ENCODE results near the gene PSG7. TPM values are rescaled to one million over a fixed set of nuclear protein-coding genes. Genes with fewer than 3 reads are reported as not detected.
"Not testable (repeated sequence)": the region's sequence is repeated elsewhere in the genome, so short reads cannot be mapped to it uniquely, and the experiment has no call there.

PSG7 gene
- total and polyA plus RNA-seq, 4 donors, result not detected

GRCh38 chr19:42919757-42920079, 17.3 kb downstream of the PSG7 start:
- Histone ChIP-seq H3K9me3 (ENCODE audit: control insufficient read depth in 4 of 4, insufficient read depth in 3 of 4, low read length in 3 of 4) (peaks cover 0 to 3% (median 0%) of the 10 kb centered on the region in 4 donors), H3K9ac (ENCODE audit: insufficient read depth in 1 of 2, low read length in 2 of 2) (no peak overlapping the region), H3K4me3 (no peak overlapping the region), H3K27me3 (ENCODE audit: control insufficient read depth in 3 of 3, insufficient read depth in 3 of 3, low read length in 2 of 3) (no peaks in the 10 kb centered on the region), H3K27ac (ENCODE audit: low read depth in 1 of 2, low read length in 1 of 2) (no peak overlapping the region), H3K4me1 (ENCODE audit: control insufficient read depth in 5 of 5, insufficient read depth in 5 of 5, low read length in 5 of 5) (no peaks in the 10 kb centered on the region), H3K36me3 (ENCODE audit: control insufficient read depth in 4 of 4, insufficient read depth in 4 of 4, low read length in 4 of 4) (no peaks in the 10 kb centered on the region)
- ATAC-seq (ENCODE audit: insufficient read depth, low FRiP score) (no peak), DNase-seq (no peak)
- TF ChIP-seq, protein P1, sequence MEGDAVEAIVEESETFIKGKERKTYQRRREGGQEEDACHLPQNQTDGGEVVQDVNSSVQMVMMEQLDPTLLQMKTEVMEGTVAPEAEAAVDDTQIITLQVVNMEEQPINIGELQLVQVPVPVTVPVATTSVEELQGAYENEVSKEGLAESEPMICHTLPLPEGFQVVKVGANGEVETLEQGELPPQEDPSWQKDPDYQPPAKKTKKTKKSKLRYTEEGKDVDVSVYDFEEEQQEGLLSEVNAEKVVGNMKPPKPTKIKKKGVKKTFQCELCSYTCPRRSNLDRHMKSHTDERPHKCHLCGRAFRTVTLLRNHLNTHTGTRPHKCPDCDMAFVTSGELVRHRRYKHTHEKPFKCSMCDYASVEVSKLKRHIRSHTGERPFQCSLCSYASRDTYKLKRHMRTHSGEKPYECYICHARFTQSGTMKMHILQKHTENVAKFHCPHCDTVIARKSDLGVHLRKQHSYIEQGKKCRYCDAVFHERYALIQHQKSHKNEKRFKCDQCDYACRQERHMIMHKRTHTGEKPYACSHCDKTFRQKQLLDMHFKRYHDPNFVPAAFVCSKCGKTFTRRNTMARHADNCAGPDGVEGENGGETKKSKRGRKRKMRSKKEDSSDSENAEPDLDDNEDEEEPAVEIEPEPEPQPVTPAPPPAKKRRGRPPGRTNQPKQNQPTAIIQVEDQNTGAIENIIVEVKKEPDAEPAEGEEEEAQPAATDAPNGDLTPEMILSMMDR (IDR thresholded peaks at IDR 0.05; ENCODE audit: control extremely low read depth, extremely low read depth), result no peak
- 18 to 27% methylated on average over 3 of the region's 3 CpGs for WGBS, 2 donors

DNA sequence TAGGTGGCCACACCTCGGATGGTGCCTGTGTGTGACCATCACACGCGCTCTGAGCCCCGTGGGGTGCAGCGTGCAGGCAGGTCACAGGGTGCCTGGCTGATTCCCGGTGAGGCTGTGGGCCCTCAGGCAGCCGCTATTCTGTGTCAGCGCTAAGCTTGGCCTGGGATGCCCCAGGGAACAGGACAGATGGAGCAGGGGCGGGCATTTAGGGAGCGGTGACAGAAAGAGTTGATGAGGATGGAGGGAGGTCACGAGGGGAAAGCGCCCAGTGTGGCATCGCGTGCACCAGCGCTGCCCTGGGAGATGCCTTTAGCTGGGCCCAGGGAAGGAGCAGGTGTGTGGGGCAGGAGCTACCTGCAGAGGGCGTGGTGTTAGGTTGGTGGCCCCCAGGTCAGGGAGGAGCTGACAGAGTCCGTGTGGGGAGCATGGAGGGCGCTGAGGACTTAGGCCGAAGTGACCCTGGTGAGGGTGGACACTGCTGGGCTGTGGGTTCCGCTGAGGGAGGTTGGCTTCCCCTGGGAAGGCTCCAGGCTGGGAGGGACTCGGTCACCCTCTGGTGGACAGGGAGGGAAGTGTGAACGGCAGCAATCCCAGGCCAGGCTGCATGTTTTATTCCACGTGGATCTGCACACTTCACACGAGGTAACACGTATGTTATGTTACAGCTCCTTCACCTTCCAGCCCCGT, 17.8 kb downstream of the PSG7 start:
- not testable (repeated sequence) for DNase-seq; H3K27ac ChIP-seq (ENCODE audit: low read depth in 1 of 2, low read length in 1 of 2)
- 73 to 74% methylated on average over 26 of the region's 26 CpGs for WGBS, 2 donors

DNA sequence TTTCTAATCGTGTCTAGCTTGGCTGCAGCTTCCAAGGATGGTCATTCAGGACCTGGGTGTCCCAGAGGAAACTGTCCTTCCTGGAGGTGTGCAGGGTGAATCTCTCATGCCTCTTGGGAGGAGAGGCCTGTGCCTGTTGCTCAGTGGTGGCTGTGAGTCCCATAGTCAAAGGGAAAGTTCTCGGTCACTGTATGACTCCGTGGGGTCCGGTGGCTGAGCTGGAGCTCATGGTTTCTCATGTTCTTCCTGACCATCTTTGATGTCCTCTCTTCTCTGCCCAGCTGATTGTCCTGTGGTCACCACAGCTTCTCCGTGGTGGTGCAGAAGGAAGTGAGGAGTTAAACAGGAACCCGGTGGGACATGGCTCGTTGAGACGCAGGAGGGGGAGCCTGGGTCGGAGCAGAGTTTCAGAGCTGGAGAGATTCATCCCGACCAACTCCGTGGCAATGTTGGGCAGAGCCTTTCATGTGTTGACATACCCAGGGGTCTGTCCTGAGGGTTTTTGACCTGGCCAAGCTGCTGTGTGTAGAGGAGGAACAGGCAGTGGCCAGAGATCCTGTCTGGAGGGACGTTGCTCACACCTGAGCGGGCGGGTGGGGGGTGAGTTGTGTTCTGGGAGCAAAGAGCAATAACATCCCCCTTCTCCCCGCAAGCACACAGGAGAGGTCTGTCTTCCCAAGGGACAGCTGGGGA, 18.5 kb downstream of the PSG7 start:
- not testable (repeated sequence) for H3K9ac ChIP-seq (ENCODE audit: insufficient read depth in 1 of 2, low read length in 2 of 2); H3K9me3 ChIP-seq (ENCODE audit: control insufficient read depth in 4 of 4, insufficient read depth in 3 of 4, low read length in 3 of 4); H3K27me3 ChIP-seq (ENCODE audit: control insufficient read depth in 3 of 3, insufficient read depth in 3 of 3, low read length in 2 of 3); H3K27ac ChIP-seq (ENCODE audit: low read depth in 1 of 2, low read length in 1 of 2); H3K36me3 ChIP-seq (ENCODE audit: control insufficient read depth in 4 of 4, insufficient read depth in 4 of 4, low read length in 4 of 4); ATAC-seq (ENCODE audit: insufficient read depth, low FRiP score); H3K4me1 ChIP-seq (ENCODE audit: control insufficient read depth in 5 of 5, insufficient read depth in 5 of 5, low read length in 5 of 5); H3K4me3 ChIP-seq; DNase-seq
- 70 to 79% methylated on average over 15 of the region's 15 CpGs for WGBS, 2 donors

More for the DNA sequence above, 17.8 kb downstream of the PSG7 start:
- H3K9ac ChIP-seq (ENCODE audit: insufficient read depth in 1 of 2, low read length in 2 of 2); H3K27me3 ChIP-seq (ENCODE audit: control insufficient read depth in 3 of 3, insufficient read depth in 3 of 3, low read length in 2 of 3); ATAC-seq (ENCODE audit: insufficient read depth, low FRiP score); H3K4me1 ChIP-seq (ENCODE audit: control insufficient read depth in 5 of 5, insufficient read depth in 5 of 5, low read length in 5 of 5); H3K36me3 ChIP-seq (ENCODE audit: control insufficient read depth in 4 of 4, insufficient read depth in 4 of 4, low read length in 4 of 4); H3K4me3 ChIP-seq; H3K9me3 ChIP-seq (ENCODE audit: control insufficient read depth in 4 of 4, insufficient read depth in 3 of 4, low read length in 3 of 4): not testable (repeated sequence)

DNA sequence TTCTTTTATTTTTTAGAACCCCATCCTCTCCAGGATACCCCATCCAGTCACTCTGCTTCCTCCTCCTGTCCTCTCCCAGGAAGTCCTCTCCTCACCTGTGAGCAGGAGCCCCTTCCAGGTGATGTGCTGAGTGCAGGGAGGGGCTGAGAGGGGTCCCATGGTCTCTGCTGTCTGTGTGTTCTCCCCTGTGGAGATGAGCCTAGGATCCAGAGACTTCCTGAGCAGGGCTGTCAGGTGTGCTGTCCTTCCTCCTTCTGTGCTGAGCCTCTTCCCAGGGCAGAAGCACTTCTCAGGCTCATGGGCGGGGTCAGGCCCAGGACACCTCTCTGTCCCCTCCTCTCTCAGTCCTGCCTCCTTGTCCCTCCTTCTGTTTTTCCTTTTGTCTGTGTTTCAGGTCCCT, 19.4 kb downstream of the PSG7 start, which contains the start of gene PSG6:
Gene PSG6 (minus strand): TSS at position 261 of the 400 bp plus-strand sequence. CDS start 102 bp downstream, at position 159.
- not testable (repeated sequence) for DNase-seq; H3K9ac ChIP-seq (ENCODE audit: insufficient read depth in 1 of 2, low read length in 2 of 2); H3K9me3 ChIP-seq (ENCODE audit: control insufficient read depth in 4 of 4, insufficient read depth in 3 of 4, low read length in 3 of 4); H3K4me3 ChIP-seq; H3K4me1 ChIP-seq (ENCODE audit: control insufficient read depth in 5 of 5, insufficient read depth in 5 of 5, low read length in 5 of 5); H3K27ac ChIP-seq (ENCODE audit: low read depth in 1 of 2, low read length in 1 of 2); ATAC-seq (ENCODE audit: insufficient read depth, low FRiP score); H3K27me3 ChIP-seq (ENCODE audit: control insufficient read depth in 3 of 3, insufficient read depth in 3 of 3, low read length in 2 of 3); H3K36me3 ChIP-seq (ENCODE audit: control insufficient read depth in 4 of 4, insufficient read depth in 4 of 4, low read length in 4 of 4)
- WGBS, 2 donors, result 62% methylated on average over 1 of the region's 1 CpG; no CpG with 5 or more reads in 1 of the 2 donors

DNA sequence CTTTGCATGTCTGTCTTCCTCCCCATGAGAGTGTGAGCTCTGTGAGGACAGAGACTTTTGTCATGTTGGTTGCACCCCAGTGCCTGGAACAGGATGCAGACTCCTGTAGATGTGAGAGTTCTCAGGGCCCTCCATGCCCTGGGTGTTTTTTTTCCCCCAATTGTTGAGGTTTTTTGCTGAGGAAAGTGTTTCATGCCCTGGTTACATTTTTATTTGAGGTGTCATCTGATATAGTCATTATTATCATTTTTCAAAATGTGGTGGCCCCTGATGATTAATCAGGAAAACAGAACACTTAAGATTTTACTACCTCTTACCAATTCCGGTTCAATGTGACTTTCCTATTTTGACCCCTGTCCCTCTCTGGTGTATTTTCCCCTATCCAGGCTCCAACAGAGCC, 20.1 kb downstream of the PSG7 start:
- H3K9me3 ChIP-seq (ENCODE audit: control insufficient read depth in 4 of 4, insufficient read depth in 3 of 4, low read length in 3 of 4); H3K27me3 ChIP-seq (ENCODE audit: control insufficient read depth in 3 of 3, insufficient read depth in 3 of 3, low read length in 2 of 3); H3K27ac ChIP-seq (ENCODE audit: low read depth in 1 of 2, low read length in 1 of 2); H3K4me1 ChIP-seq (ENCODE audit: control insufficient read depth in 5 of 5, insufficient read depth in 5 of 5, low read length in 5 of 5); ATAC-seq (ENCODE audit: insufficient read depth, low FRiP score); H3K4me3 ChIP-seq; H3K36me3 ChIP-seq (ENCODE audit: control insufficient read depth in 4 of 4, insufficient read depth in 4 of 4, low read length in 4 of 4); H3K9ac ChIP-seq (ENCODE audit: insufficient read depth in 1 of 2, low read length in 2 of 2); DNase-seq: not testable (repeated sequence)
- WGBS, 2 donors, result 82 to 90% methylated on average over 1 of the region's 1 CpG

- not testable (repeated sequence) for H3K9me3 ChIP-seq (ENCODE audit: control insufficient read depth in 4 of 4, insufficient read depth in 3 of 4, low read length in 3 of 4); H3K27me3 ChIP-seq (ENCODE audit: control insufficient read depth in 3 of 3, insufficient read depth in 3 of 3, low read length in 2 of 3); H3K36me3 ChIP-seq (ENCODE audit: control insufficient read depth in 4 of 4, insufficient read depth in 4 of 4, low read length in 4 of 4); H3K4me1 ChIP-seq (ENCODE audit: control insufficient read depth in 5 of 5, insufficient read depth in 5 of 5, low read length in 5 of 5); H3K27ac ChIP-seq (ENCODE audit: low read depth in 1 of 2, low read length in 1 of 2); H3K9ac ChIP-seq (ENCODE audit: insufficient read depth in 1 of 2, low read length in 2 of 2); H3K4me3 ChIP-seq; ATAC-seq (ENCODE audit: insufficient read depth, low FRiP score); DNase-seq
- WGBS, 2 donors, result 84 to 87% methylated on average over 5 of the region's 5 CpGs
Measured at GRCh38 chr19:42913516-42913915, 23.5 kb downstream of the PSG7 start.

DNA sequence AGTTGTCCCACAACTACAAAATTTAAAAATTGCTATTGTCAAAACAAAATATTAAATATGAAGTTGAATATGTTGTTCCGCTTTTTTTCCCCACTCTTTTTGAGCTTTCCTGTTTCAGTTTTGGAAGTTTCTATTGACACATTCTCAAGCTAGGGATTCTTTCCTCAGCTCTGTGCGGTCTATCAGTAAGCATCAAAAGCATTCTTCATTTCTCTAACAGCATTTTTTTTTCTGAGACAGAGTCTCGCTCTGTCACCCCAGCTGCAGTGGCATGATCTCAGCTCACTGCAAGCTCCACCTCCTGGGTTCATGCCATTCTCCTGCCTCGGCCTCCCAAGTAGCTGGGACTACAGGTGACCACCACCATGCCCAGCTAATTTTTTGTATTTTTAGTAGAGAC, 24.1 kb downstream of the PSG7 start:
- H3K36me3 ChIP-seq (ENCODE audit: control insufficient read depth in 4 of 4, insufficient read depth in 4 of 4, low read length in 4 of 4); H3K27me3 ChIP-seq (ENCODE audit: control insufficient read depth in 3 of 3, insufficient read depth in 3 of 3, low read length in 2 of 3); H3K9ac ChIP-seq (ENCODE audit: insufficient read depth in 1 of 2, low read length in 2 of 2); H3K9me3 ChIP-seq (ENCODE audit: control insufficient read depth in 4 of 4, insufficient read depth in 3 of 4, low read length in 3 of 4); DNase-seq; H3K4me1 ChIP-seq (ENCODE audit: control insufficient read depth in 5 of 5, insufficient read depth in 5 of 5, low read length in 5 of 5); H3K4me3 ChIP-seq; H3K27ac ChIP-seq (ENCODE audit: low read depth in 1 of 2, low read length in 1 of 2); ATAC-seq (ENCODE audit: insufficient read depth, low FRiP score): not testable (repeated sequence)
- 84 to 95% methylated on average over 4 of the region's 4 CpGs for WGBS, 2 donors

All from lung (tissue), 12 donors.